Keratinocyte (primary cell): ENCODE measurements around the gene TEX13D. TPM values are rescaled to one million over a fixed set of nuclear protein-coding genes. Genes with fewer than 3 reads are reported as not detected.

Experiments
- DNase-seq: peaks from one replicate; pipeline ENCODE4 v3.0.0-alpha.2; 2011; ENCODE audit warnings: low read depth, missing footprints, low spot score
- FAIRE-seq: peaks from 2 replicates; lab custom pipeline; 2011; peaks lifted over from hg19 to GRCh38; lab: Jason Lieb, UNC
- H2AFZ ChIP-seq: 2 replicates; pipeline ENCODE4 v1.6.0; 2012; ENCODE audit warnings: low read length, control low read depth, inconsistent platforms; ENCODE audit not compliant: control insufficient read depth
- H3K27ac ChIP-seq: 2 replicates; pipeline ENCODE4 v1.5.1; 2011; ENCODE audit warnings: low read length; ENCODE audit not compliant: control insufficient read depth, insufficient read depth
- H3K27me3 ChIP-seq: 3 replicates; pipeline ENCODE4 v1.6.0; 2011; ENCODE audit warnings: low read length; ENCODE audit not compliant: control insufficient read depth, insufficient read depth; ENCODE audit errors: extremely low read depth
- H3K36me3 ChIP-seq, 2 experiments: 2 replicates in 1 of 2; 3 replicates in 1 of 2; pipeline ENCODE4 v1.5.1; 2011; ENCODE audit warnings: low read length in 2 of 2, mild to moderate bottlenecking in 1 of 2; ENCODE audit not compliant: control insufficient read depth in 2 of 2, insufficient read depth in 2 of 2; ENCODE audit errors: extremely low read depth in 1 of 2
- H3K4me1 ChIP-seq: 3 replicates; pipeline ENCODE4 v1.5.1; 2011; ENCODE audit warnings: low read length; ENCODE audit not compliant: control insufficient read depth, insufficient read depth; ENCODE audit errors: extremely low read depth
- H3K4me2 ChIP-seq: 3 replicates; pipeline ENCODE4 v1.6.0; 2011; ENCODE audit warnings: low read depth, low read length; ENCODE audit not compliant: control insufficient read depth, insufficient read depth; ENCODE audit errors: extremely low read depth
- H3K4me3 ChIP-seq, 3 experiments: fragments of 200-600 bp in 1 of 3; sonication (generic) in 1 of 3; 2 replicates in 2 of 3; 3 replicates in 1 of 3; pipeline ENCODE4 v1.5.1; 2011 to 2016; ENCODE audit warnings: low read length in 3 of 3, mild to moderate bottlenecking in 3 of 3, control low read depth in 2 of 3, inconsistent platforms in 1 of 3, low read depth in 1 of 3, mixed read lengths in 1 of 3, mixed run types in 1 of 3, moderate library complexity in 1 of 3; ENCODE audit not compliant: control insufficient read depth in 2 of 3, insufficient read depth in 2 of 3; ENCODE audit errors: extremely low read depth in 1 of 3
- H3K79me2 ChIP-seq: 2 replicates; pipeline ENCODE4 v1.6.0; 2012; ENCODE audit warnings: low read length; ENCODE audit not compliant: control insufficient read depth, insufficient read depth
- H3K9ac ChIP-seq: 3 replicates; pipeline ENCODE4 v1.6.0; 2011; ENCODE audit warnings: low read length; ENCODE audit not compliant: control insufficient read depth, insufficient read depth; ENCODE audit errors: extremely low read depth
- H3K9me1 ChIP-seq: 3 replicates; pipeline ENCODE4 v1.6.0; 2011; ENCODE audit warnings: low read length; ENCODE audit not compliant: control insufficient read depth, insufficient read depth; ENCODE audit errors: extremely low read depth
- H3K9me3 ChIP-seq: 2 replicates; pipeline ENCODE4 v1.5.1; 2012; ENCODE audit warnings: low read depth, low read length; ENCODE audit not compliant: control insufficient read depth
- H4K20me1 ChIP-seq: 3 replicates; pipeline ENCODE4 v1.6.0; 2011; ENCODE audit warnings: low read length; ENCODE audit not compliant: control insufficient read depth, insufficient read depth; ENCODE audit errors: extremely low read depth
- EZH2 ChIP-seq: IDR thresholded peaks from one replicate; pipeline ENCODE4 v1.6.1; 2012; ENCODE audit warnings: inconsistent platforms, mild to moderate bottlenecking, low read length, moderate library complexity
- dilution Hi-C: fragments of 300-500 bp; cut with MboI; formaldehyde crosslinking; loops from one replicate; pipeline ENCODE4 v1.7.0; 2020; ENCODE audit warnings: low sequenced_read_pairs; ENCODE audit not compliant: extremely low pct_ligation_motif_present
- polyA plus RNA-seq, 5 experiments: library from polyadenylated mRNA; depleted of rRNA in 3 of 5; stranded (reverse) in 3 of 5; stranded (forward) in 1 of 5; unstranded in 1 of 5; fragments of >200 nt; gene quantifications; 1 replicate in 1 of 5; 2 replicates in 3 of 5; 3 replicates in 1 of 5; pipeline versions ENCODE4 v1.2.1 to v1.2.3, GENCODE V29; 2011 to 2012; ENCODE audit warnings: missing spikeins in 2 of 5, low read depth in 1 of 5, low replicate concordance in 1 of 5
- TF ChIP-seq, protein P1 (sequence below), 3 experiments: IDR thresholded peaks in 1 of 3; conservative IDR thresholded peaks in 1 of 3; optimal IDR thresholded peaks in 1 of 3; 2 replicates in 2 of 3; 3 replicates in 1 of 3; pipeline versions ENCODE3 to v1.5.1; 2011; ENCODE audit warnings: low read length in 3 of 3, mild to moderate bottlenecking in 3 of 3, moderate library complexity in 2 of 3, control low read depth in 1 of 3, inconsistent platforms in 1 of 3; ENCODE audit not compliant: insufficient read depth in 2 of 3; ENCODE audit errors: extremely low read depth in 1 of 3

Gene TEX13D
- polyA plus RNA-seq, 1 donor (not counting 4 experiments of a cell fraction or from before 2014, with no cell fraction given): not detected

DNA sequence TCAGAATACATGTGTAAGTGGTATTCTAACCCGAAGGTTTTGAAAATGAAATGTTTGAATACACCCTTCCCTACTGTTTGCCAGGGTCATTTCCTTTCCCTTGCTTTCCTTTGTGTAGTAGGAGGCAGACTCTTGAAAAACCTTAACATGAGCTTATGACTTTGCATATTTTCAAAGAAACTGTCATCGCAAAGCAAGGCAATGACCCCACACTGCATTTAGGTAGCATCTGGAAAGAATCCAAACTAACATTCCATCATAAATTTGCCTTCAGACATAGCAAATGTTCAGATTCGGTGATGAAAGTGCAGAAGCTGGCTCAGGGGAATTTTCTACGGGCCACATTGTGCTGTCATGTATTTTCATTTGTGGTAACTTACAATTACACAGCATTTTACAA lies 46.2 kb downstream of the TEX13D start:
- no peak overlapping the region for H3K4me2 ChIP-seq
- H3K4me1 ChIP-seq: no peaks in the 10 kb centered on the region

DNA sequence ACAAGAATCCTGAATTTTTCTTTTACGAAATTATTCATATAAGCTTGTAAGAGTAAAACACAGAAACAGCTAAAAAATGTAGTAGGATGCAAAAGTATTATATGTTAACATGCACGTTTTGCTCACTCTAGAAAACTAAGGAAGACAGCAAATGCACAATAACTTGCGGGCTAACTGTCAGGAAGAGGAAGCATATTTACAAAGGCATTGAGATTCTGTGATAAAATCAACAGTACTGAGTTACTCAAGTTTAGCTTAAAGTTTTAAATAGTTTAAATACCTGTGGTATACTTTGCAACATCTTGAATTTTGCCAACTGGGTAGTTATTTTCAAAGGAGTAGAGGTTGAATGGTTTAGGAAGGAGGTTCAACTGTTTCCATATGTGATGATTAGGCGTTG lies 50.9 kb downstream of the TEX13D start:
- DNase-seq (no peak), FAIRE-seq (no peak)
- Histone ChIP-seq H2AFZ (no peak overlapping the region), H3K4me1 (no peaks in the 10 kb centered on the region), H3K9ac (no peak overlapping the region), H3K79me2 (no peaks in the 10 kb centered on the region), H3K27me3 (peaks cover 4% of the 10 kb centered on the region), H3K9me3 (no peaks in the 10 kb centered on the region), H3K4me3 (no peak overlapping the region), H4K20me1 (no peaks in the 10 kb centered on the region), H3K36me3 (no peaks in the 10 kb centered on the region), H3K4me2 (no peak overlapping the region), H3K27ac (no peak overlapping the region), H3K9me1 (no peaks in the 10 kb centered on the region)
- dilution Hi-C loops: no loop called here
- no peak for TF ChIP-seq EZH2
- TF ChIP-seq, protein P1, sequence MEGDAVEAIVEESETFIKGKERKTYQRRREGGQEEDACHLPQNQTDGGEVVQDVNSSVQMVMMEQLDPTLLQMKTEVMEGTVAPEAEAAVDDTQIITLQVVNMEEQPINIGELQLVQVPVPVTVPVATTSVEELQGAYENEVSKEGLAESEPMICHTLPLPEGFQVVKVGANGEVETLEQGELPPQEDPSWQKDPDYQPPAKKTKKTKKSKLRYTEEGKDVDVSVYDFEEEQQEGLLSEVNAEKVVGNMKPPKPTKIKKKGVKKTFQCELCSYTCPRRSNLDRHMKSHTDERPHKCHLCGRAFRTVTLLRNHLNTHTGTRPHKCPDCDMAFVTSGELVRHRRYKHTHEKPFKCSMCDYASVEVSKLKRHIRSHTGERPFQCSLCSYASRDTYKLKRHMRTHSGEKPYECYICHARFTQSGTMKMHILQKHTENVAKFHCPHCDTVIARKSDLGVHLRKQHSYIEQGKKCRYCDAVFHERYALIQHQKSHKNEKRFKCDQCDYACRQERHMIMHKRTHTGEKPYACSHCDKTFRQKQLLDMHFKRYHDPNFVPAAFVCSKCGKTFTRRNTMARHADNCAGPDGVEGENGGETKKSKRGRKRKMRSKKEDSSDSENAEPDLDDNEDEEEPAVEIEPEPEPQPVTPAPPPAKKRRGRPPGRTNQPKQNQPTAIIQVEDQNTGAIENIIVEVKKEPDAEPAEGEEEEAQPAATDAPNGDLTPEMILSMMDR (optimal IDR thresholded peaks at IDR 0.05 in 1 of 3, IDR thresholded peaks at IDR 0.05 in 1 of 3, conservative IDR thresholded peaks at IDR 0.05 in 1 of 3; ENCODE audit: extremely low read depth in 1 of 3, insufficient read depth in 2 of 3, low read length in 3 of 3): no peak

More for the DNA sequence above, 46.2 kb downstream of the TEX13D start:
- Histone ChIP-seq H3K27ac (no peak overlapping the region), H4K20me1 (no peaks in the 10 kb centered on the region), H3K9me3 (no peaks in the 10 kb centered on the region), H2AFZ (no peak overlapping the region), H3K79me2 (no peaks in the 10 kb centered on the region), H3K4me3 (no peak overlapping the region), H3K36me3 (no peaks in the 10 kb centered on the region), H3K9me1 (no peaks in the 10 kb centered on the region), H3K27me3 (peaks cover 4% of the 10 kb centered on the region), H3K9ac (no peak overlapping the region)
- FAIRE-seq (no peak), DNase-seq (no peak)
- TF ChIP-seq, protein P1 (optimal IDR thresholded peaks at IDR 0.05 in 1 of 3, IDR thresholded peaks at IDR 0.05 in 1 of 3, conservative IDR thresholded peaks at IDR 0.05 in 1 of 3; ENCODE audit: extremely low read depth in 1 of 3, insufficient read depth in 2 of 3, low read length in 3 of 3): no peak
- TF ChIP-seq EZH2: no peak
- dilution Hi-C loops: no loop called here
